CD4-positive, alpha-beta T cell treated with Interferon alpha-2 for 1 hour (primary cell): ENCODE results near the gene S100A2.

ENCODE experiments used
- DNase-seq, 2 donors: peaks; one replicate each; pipeline ENCODE4 v3.0.0-alpha.2; 2020 to 2022

The S100A2 gene

GRCh38 chr1:153565529-153566374 is at the start of gene S100A2:
S100A2 (minus strand) TSS chr1:153565844; CDS start chr1:153563877, 1,967 bp downstream.
- peak; percentile 23 to 54 for DNase-seq

DNA sequence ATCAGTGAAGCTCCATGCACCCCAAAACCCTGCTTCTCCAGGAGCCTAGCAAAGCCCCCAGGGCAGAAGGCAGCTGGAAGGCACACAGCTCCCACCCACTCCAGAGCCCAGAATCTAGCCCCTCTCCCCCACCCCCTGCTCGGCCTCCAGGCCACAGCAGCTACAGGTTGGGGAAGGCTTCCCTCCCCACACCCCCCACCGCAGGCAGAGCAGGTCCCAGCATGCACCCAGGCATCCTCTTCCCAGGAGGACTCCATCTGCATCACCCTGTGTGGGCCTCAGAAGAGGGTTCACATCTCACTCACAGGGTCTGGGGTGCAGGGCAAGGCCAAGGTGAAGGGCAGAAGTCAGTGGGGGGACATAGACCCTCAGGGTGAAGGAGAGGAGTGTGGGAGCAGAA is 49.8 kb upstream of the S100A2 start:
- no peak for DNase-seq

DNA sequence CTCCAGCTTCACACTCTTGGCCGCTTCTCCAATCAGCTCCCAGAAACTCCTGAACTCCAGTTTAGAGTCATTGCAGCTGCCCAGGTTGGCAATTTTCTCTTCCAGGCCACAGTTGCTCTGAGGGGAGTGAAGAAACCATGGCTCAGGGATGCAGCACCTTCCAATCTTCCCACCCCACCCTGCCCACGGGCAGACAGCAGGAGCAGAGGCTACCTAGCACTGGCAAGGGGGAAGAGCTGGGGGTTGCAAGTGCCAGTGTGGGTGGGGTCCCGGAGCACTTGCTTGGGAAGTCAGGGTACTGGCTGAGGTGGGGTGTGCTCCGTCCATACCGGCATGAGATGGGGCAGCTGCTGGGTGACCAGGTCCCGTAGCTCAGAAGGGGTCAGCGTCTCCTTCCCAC is 49.3 kb upstream of the S100A2 start:
- DNase-seq: no peak

DNA sequence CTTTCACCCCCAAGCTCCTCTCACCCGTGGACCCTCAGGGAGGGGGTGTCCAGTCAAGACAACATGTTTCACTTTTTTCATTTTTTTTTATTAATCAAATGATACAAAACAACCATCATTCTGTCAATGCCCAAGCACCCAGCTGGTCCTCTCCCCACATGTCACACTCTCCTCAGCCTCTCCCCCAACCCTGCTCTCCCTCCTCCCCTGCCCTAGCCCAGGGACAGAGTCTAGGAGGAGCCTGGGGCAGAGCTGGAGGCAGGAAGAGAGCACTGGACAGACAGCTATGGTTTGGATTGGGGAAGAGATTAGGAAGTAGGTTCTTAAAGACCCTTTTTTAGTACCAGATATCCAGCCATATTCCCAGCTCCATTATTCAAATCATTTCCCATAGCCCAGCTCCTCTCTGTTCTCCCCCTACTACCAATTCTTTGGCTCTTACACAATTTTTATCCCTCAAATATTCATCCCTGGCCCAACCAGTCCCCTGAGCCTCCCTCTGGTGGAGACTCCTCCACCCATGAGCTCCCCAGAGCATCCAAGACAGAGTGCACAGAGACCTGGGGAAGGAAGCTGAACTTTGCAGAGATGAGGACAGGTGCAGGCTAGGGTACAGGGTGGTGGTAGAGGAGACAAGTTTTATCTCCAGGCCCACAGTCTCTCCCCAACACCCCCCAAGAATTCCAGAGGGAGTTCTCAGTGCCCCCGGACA is 48.7 kb upstream of the S100A2 start:
- no peak for DNase-seq

GRCh38 chr1:153613406-153613805 is 47.8 kb upstream of the S100A2 start:
- DNase-seq: no peak

- DNase-seq: no peak
Measured at GRCh38 chr1:153612755-153613331, 47.2 kb upstream of the S100A2 start, which contains the start of gene S100A16. S100A16 (minus strand) TSS chr1:153613137; CDS start chr1:153608151, 4,986 bp downstream.

- no peak for DNase-seq
Measured at GRCh38 chr1:153612111-153612754, 46.6 kb upstream of the S100A2 start.

DNA sequence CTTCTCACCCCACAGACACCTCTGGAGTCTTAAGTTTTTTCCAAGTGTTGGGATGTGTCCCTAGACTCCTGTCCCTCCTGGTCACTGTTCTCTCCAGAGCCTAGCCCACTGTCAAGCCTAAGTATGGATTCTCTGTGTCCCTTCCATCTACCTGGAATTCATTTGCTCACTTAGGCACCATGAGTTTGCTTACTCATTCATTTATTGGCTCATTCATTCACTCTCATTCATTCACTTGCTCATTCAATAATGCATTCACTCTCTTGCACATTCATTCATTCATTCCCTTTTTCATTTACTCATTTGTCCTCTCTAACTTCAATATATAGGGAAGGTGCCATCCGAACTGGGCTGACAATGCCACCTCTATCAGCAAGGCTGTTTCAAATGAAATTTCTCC is 45.7 kb upstream of the S100A2 start:
- no peak for DNase-seq

GRCh38 chr1:153610811-153611301 is 45.2 kb upstream of the S100A2 start:
- no peak for DNase-seq

- DNase-seq: no peak
Measured at GRCh38 chr1:153610334-153610733, 44.7 kb upstream of the S100A2 start.

DNA sequence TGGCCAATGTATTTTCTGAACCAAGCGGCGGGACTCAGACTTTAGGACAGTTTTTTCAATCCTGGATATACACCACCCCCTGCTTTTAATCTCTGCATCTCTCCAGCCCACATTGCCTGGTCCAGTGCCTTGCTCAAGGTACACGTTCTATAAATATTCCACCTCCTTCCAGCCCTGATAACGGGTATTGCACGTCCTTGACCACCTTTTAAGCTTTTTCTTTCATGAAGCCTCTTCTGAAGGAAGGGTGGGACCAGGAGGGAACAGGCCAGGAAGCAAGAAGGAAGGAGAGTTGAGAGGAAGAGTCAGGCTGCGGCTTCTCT is 43.9 kb upstream of the S100A2 start:
- DNase-seq: no peak

DNA sequence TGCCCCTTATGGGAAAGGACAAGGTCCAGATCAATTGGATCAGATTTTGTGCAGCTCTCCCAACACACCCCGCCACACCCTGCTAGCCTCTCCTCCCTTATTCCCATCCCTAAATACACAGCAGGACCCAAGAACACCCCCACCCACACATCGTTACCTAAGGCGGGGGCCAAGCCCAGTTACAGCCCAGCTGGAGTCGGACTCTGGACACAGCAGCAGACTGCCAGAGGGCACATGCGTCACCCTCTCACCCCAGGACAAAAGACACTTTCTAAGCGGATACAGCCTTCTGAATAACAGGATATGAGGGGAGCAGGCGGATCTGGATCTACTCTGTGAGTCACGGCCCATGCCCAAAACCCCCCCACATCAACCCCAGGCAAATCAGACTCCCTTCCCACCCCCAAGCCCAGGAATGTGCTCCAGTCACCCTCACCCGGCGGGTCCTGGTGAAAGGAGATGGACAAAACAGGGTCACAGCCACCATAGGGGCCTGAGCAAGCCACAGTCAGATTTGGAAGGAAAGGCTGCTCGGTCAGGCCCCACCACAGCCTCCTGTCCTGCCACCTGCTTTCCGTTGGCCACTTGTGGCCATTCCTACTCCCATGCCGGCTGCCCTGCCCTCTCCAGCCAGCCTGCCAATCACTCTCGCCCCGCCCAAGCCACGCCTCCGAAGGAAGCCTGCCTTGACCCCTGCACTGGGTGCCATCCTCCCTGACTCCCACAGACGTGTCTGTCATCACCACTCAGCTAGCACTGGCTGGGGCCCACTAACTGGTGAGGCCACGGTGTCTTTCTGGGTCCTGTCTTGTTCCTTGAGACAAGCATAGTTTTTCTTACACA is 43.3 kb upstream of the S100A2 start:
- no peak for DNase-seq

DNA sequence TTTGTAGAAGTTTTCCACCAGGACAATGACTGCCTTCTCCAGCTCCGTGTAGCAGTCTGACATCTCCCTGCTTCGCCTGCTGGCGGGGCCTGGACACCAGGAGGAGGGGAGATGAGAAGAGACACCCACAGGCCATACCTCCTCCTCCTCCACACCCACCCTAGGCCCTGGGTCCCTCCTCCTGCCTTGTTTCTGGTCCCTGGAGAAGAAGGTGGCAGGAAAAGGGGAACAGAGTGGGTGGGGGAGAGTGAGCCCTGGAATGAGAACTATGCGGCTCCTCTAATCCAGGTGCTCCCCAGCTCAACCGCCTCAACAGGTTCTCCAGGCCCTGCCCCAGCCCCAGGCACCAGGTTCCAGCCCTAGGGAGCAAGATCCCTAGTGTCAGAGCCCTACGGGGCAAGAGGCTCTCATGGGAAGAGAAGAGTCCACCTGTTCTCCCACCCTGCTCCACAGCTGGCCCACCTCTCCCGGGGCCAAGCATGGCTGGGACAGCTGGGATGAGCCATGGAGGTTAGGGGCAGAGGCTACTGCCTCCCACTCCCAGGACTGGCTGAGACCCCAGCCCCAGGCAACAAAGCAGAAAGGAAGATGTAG is 42.5 kb upstream of the S100A2 start:
- DNase-seq: no peak

DNA sequence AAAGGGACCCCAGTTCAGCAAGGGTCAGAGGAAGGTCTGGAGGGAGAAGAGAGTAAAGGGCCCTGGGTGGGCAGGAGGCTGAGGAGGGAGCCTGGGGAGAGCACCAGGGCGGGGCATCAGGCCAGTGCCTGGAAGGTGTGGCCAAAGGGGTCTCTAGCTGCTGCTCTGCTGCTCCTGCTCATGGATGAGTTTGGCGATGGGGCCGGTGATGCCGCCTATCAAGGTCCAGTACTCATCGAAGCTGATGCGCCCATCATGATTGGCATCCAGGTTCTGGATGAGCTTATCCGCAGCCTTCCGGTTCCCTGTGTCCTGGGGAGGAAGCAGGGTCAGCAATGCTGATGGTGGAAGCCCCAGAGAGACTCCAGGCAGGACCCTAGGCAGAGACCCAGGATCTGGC is 41.7 kb upstream of the S100A2 start:
- no peak for DNase-seq

DNA sequence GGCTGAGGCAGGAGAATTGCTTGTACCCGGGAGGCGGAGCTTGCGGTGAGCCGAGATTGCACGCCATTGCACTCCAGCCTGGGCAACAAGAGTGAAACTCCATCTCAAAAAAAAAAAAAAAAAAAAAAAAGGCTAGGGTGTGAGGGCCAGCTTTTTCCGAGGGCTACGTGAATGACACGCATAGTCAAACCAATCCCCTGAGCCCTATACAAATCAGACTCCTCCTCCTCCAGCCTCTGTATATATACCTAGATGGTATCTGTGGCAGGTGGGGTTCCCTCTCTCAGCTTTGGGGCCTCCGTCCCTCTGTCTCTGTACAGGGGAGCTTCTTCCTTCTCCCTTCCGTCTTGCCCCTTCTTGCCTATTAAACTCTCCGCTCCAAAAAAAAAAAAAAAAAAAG is 40.5 kb upstream of the S100A2 start:
- DNase-seq: no peak

GRCh38 chr1:153602749-153603148 is 37.1 kb upstream of the S100A2 start:
- no peak for DNase-seq

DNA sequence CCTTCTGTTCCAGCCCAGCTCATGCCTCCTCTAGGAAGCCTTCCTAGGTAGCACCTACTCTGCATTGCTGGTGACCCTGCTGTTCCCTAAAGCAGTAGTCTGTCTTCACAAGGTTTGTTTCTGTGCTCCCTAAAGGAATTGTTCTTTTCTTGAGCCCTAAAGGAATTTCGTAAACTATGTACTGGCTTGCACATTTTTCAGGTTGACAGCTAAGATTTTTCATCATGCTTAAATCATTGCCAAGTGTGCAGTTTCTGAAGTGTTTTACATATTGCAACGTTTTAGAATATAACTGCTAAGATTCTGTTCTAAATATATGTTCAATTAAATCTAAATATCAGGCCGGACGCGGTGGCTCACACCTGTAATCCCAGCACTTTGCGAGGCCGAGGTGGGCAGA is 34.2 kb upstream of the S100A2 start:
- DNase-seq: no peak

DNA sequence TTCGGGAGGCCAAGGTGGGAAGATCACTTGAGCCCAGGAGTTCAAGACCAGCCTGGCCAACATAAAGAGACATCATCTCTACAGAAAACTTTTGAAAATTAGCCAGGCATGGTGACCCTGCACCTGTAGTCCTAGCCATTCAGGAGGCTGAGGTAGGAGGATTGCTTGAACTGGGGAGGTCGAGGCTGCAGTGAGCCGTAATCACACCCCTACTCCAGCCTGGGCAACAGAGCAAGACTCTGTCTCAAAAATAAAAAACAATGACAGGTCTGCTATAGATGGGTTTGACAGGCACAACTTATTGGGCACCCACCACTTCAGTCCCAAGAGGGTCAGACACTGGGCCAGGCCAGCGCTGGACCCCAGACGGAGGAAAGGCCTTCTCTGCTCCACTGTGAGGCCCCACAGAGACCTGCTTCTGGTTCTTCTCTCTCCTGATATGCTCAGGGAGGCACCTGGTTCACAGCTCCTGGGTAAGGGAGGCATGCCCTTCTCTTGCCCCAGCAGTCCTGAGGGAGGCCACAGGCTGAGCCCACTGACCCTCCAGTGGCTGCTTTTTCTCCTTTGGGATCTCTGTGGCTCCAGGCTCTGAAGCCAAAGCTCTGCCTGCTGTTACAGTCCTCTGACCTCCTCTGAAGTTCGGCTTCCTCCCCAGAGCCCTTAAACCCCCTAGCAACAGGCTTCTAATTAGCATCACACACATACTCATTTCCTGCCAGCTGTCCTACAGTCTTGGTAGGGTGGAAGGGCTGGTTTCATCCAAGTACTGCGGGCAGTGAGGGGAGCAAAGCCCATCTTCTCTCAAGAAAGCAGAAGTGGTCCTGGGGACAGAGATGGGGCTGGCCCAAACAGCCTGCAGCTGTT is 32.9 kb upstream of the S100A2 start:
- peak; percentile 26 to 68 for DNase-seq

GRCh38 chr1:153597206-153597605 is 31.6 kb upstream of the S100A2 start:
- no peak for DNase-seq

- DNase-seq: no peak
Measured at GRCh38 chr1:153592748-153593147, 27.1 kb upstream of the S100A2 start.

DNA sequence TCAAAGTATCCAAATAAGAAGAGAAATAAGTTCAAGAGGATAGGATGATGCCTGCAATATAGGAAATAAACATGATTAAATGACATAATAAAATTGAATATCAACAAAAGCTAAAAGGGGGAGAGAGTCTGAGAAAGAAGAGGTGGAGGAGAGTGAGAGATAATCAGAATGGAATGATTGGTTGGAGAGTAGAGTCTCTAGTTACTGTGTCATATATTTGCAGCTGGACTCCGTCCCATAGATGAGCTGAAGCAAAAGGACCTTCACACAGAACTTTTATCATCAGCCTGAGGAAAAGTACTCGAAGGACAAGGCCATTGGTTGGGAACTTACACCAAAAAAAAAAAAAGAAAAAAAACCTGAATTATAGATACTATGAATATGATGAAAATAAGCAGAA is 22.8 kb upstream of the S100A2 start:
- no peak for DNase-seq
